IMR-90 (cell line): ENCODE measurements around the gene SYT17. TPM values are rescaled to one million over a fixed set of nuclear protein-coding genes. Genes with fewer than 3 reads are reported as not detected.

Source experiments
- ATAC-seq: fragments of 200-7000 bp; cut with Tn5 transposase; 2 replicates; pipeline ENCODE4 v1.9.1; 2020; ENCODE audit warnings: low read depth, mild to moderate bottlenecking, moderate library complexity
- BruUV-seq: library from RNA; stranded (reverse); fragments of 400-500 nt; replicated peaks from 2 replicates; lab custom pipeline; 2021; lab: Mats Ljungman, UMichigan
- CTCF ChIA-PET: fragments of 300-600 bp; formaldehyde crosslinking; extraction: SDS; loops from one replicate; lab custom pipeline; 2021; ENCODE audit warnings: antibody characterized with exemption; lab: Yijun Ruan, JAX
- POLR2A ChIA-PET: fragments of 300-600 bp; sonication (Branson Sonifier 250); formaldehyde crosslinking; loops from one replicate; lab custom pipeline; 2022; ENCODE audit warnings: antibody characterized with exemption; ENCODE audit not compliant: unreplicated experiment; lab: Charles Lee
- DNase-seq: peaks from one replicate; pipeline ENCODE4 v3.0.0; 2013
- H2AFZ ChIP-seq: replicated peaks from 2 replicates; pipeline ENCODE3; 2013; ENCODE audit warnings: low read length, mild to moderate bottlenecking; ENCODE audit not compliant: poor library complexity
- H2AK5ac ChIP-seq: 2 replicates; pipeline ENCODE4 v1.6.1; 2013; ENCODE audit warnings: low read depth, low read length, inconsistent platforms
- H2AK9ac ChIP-seq: replicated peaks from 2 replicates; pipeline ENCODE3; 2013; ENCODE audit warnings: mild to moderate bottlenecking, low read depth, low read length, moderate library complexity; ENCODE audit not compliant: poor library complexity
- H2BK120ac ChIP-seq: 2 replicates; pipeline ENCODE4 v1.6.1; 2013; ENCODE audit warnings: low read depth, low read length, inconsistent platforms
- H2BK15ac ChIP-seq: 3 replicates; pipeline ENCODE4 v1.6.1; 2013; ENCODE audit warnings: low read depth, low read length, inconsistent platforms
- H2BK20ac ChIP-seq: 2 replicates; pipeline ENCODE4 v1.6.1; 2013; ENCODE audit warnings: low read depth, mild to moderate bottlenecking, inconsistent platforms, low read length, moderate library complexity
- H2BK5ac ChIP-seq: 2 replicates; pipeline ENCODE4 v1.6.1; 2013; ENCODE audit warnings: mild to moderate bottlenecking, low read depth, low read length, inconsistent platforms; ENCODE audit not compliant: poor library complexity, severe bottlenecking
- H3K14ac ChIP-seq: replicated peaks from 2 replicates; pipeline ENCODE4 v1.6.1; 2013; ENCODE audit warnings: low read depth, low read length, inconsistent platforms
- H3K18ac ChIP-seq: 2 replicates; pipeline ENCODE4 v1.6.1; 2013; ENCODE audit warnings: low read depth, low read length, control low read depth
- H3K23ac ChIP-seq: 2 replicates; pipeline ENCODE4 v1.6.1; 2013; ENCODE audit warnings: low read depth, low read length, inconsistent platforms
- H3K27ac ChIP-seq: 2 replicates; pipeline ENCODE4 v1.5.1; 2013; ENCODE audit warnings: mild to moderate bottlenecking, control low read depth, low read length; ENCODE audit not compliant: insufficient read depth
- H3K27me3 ChIP-seq: 2 replicates; pipeline ENCODE4 v1.6.1; 2013; ENCODE audit warnings: low read length; ENCODE audit not compliant: control insufficient read depth, insufficient read depth
- H3K36me3 ChIP-seq: 2 replicates; pipeline ENCODE4 v1.6.1; 2013; ENCODE audit warnings: low read length, mixed read lengths; ENCODE audit not compliant: control insufficient read depth, insufficient read depth
- H3K4ac ChIP-seq: 2 replicates; pipeline ENCODE4 v1.6.1; 2013; ENCODE audit warnings: low read depth, low read length, inconsistent platforms
- H3K4me1 ChIP-seq: 2 replicates; pipeline ENCODE4 v1.6.1; 2013; ENCODE audit warnings: low read length, mixed read lengths; ENCODE audit not compliant: control insufficient read depth, insufficient read depth
- H3K4me2 ChIP-seq: 2 replicates; pipeline ENCODE4 v1.6.1; 2013; ENCODE audit warnings: low read depth, mild to moderate bottlenecking, control low read depth, low read length, moderate library complexity
- H3K4me3 ChIP-seq: 2 replicates; pipeline ENCODE4 v1.5.1; 2013; ENCODE audit warnings: low read depth, mild to moderate bottlenecking, control low read depth, low read length, moderate library complexity; ENCODE audit not compliant: insufficient read depth
- H3K56ac ChIP-seq: 2 replicates; pipeline ENCODE4 v1.6.1; 2013; ENCODE audit warnings: low read length, inconsistent platforms; ENCODE audit not compliant: insufficient read depth; ENCODE audit errors: extremely low read depth
- H3K79me1 ChIP-seq, 2 experiments: 2 replicates each; pipeline ENCODE4 v1.6.1; 2013; ENCODE audit warnings: low read length in 2 of 2, inconsistent platforms in 1 of 2, low read depth in 1 of 2
- H3K9ac ChIP-seq: 2 replicates; pipeline ENCODE4 v1.6.1; 2013; ENCODE audit warnings: low read depth, low read length, control low read depth
- H3K9me1 ChIP-seq: 2 replicates; pipeline ENCODE4 v1.6.1; 2013; ENCODE audit warnings: low read length, inconsistent platforms; ENCODE audit not compliant: insufficient read depth
- H3K9me3 ChIP-seq: 2 replicates; pipeline ENCODE4 v1.6.1; 2013; ENCODE audit warnings: low read length; ENCODE audit not compliant: control insufficient read depth, insufficient read depth
- H4K20me1 ChIP-seq: 2 replicates; pipeline ENCODE4 v1.6.1; 2013; ENCODE audit warnings: low read length, inconsistent platforms; ENCODE audit not compliant: insufficient read depth
- H4K5ac ChIP-seq: 2 replicates; pipeline ENCODE4 v1.6.1; 2013; ENCODE audit warnings: mild to moderate bottlenecking, low read depth, low read length, control low read depth
- H4K8ac ChIP-seq, 2 experiments: 2 replicates each; pipeline ENCODE4 v1.6.1; 2013; ENCODE audit warnings: low read depth in 2 of 2, low read length in 2 of 2, control low read depth in 1 of 2, inconsistent platforms in 1 of 2
- H4K91ac ChIP-seq: 2 replicates; pipeline ENCODE4 v1.6.1; 2013; ENCODE audit warnings: low read depth, low read length, inconsistent platforms; ENCODE audit not compliant: insufficient read depth
- BHLHE40 ChIP-seq: fragments of 150-350 bp; IDR thresholded peaks from 2 replicates; pipeline ENCODE4 v1.6.1; 2016; ENCODE audit warnings: mild to moderate bottlenecking, low read depth, low read length
- CEBPB ChIP-seq: IDR thresholded peaks from 2 replicates; pipeline ENCODE4 v1.6.1; 2012; ENCODE audit warnings: low read depth, low read length, improper control_type of control experiment
- CHD1 ChIP-seq: IDR thresholded peaks from 2 replicates; pipeline ENCODE4 v1.6.1; 2012; ENCODE audit warnings: low read depth, low read length, improper control_type of control experiment
- FOS ChIP-seq: fragments of 150-350 bp; IDR thresholded peaks from 2 replicates; pipeline ENCODE4 v1.6.1; 2016; ENCODE audit warnings: low read depth, low read length
- MAFK ChIP-seq: IDR thresholded peaks from 2 replicates; pipeline ENCODE4 v1.6.1; 2012; ENCODE audit warnings: low read depth, low read length, improper control_type of control experiment
- MAZ ChIP-seq: IDR thresholded peaks from 2 replicates; pipeline ENCODE4 v1.6.1; 2012; ENCODE audit warnings: low read depth, mild to moderate bottlenecking, low read length, improper control_type of control experiment, moderate library complexity, borderline replicate concordance
- MXI1 ChIP-seq: IDR thresholded peaks from 2 replicates; pipeline ENCODE4 v1.6.1; 2012; ENCODE audit warnings: low read depth, mild to moderate bottlenecking, low read length, moderate library complexity, borderline replicate concordance
- NFE2L2 ChIP-seq: fragments of 150-350 bp; IDR thresholded peaks from 2 replicates; pipeline ENCODE4 v1.6.1; 2016; ENCODE audit warnings: low read depth, mild to moderate bottlenecking, low read length
- POLR2A ChIP-seq: IDR thresholded peaks from 2 replicates; pipeline ENCODE4 v1.6.1; 2012; ENCODE audit warnings: mild to moderate bottlenecking, low read depth, low read length
- RAD21 ChIP-seq: IDR thresholded peaks from 2 replicates; pipeline ENCODE4 v1.6.1; 2012; ENCODE audit warnings: low read length, improper control_type of control experiment
- RCOR1 ChIP-seq: IDR thresholded peaks from 2 replicates; pipeline ENCODE4 v1.6.1; 2012; ENCODE audit warnings: mild to moderate bottlenecking, low read length, improper control_type of control experiment; ENCODE audit not compliant: insufficient replicate concordance
- RFX5 ChIP-seq: IDR thresholded peaks from 2 replicates; pipeline ENCODE4 v1.8.0; 2012; ENCODE audit warnings: low read depth, mild to moderate bottlenecking, low read length, moderate library complexity
- SMC3 ChIP-seq: fragments of 150-350 bp; IDR thresholded peaks from 2 replicates; pipeline ENCODE4 v1.6.1; 2016; ENCODE audit warnings: low read depth, mild to moderate bottlenecking, antibody characterized with exemption, low read length, moderate library complexity
- WGBS, 2 experiments: methylation state at CpG; one replicate each; pipeline versions ENCODE4 v1.1.5 to v1.1.7; 2013; ENCODE audit warnings: missing lambda C conversion rate in 2 of 2; ENCODE audit not compliant: insufficient read length in 1 of 2; ENCODE audit errors: extremely low coverage in 2 of 2; 5-methylcytosine and 5-hydroxymethylcytosine counted together
- dilution Hi-C: fragments of 300-500 bp; cut with HindIII; formaldehyde crosslinking; loops from one replicate; pipeline ENCODE4 v1.14.3; 2018; ENCODE audit warnings: low sequenced_read_pairs; ENCODE audit not compliant: unreplicated experiment
- in situ Hi-C: fragments of 300-500 bp; cut with MboI; formaldehyde crosslinking; loops from 3 replicates; pipeline ENCODE4 v1.14.3; 2019; ENCODE audit warnings: low sequenced_read_pairs, inconsistent platforms, mixed read lengths
- intact Hi-C: fragments of 100-400 bp; cut with micrococcal nuclease; formaldehyde crosslinking; loops from 2 replicates; pipeline ENCODE4 v1.10.0; 2022
- polyA plus RNA-seq, 3 experiments: library from polyadenylated mRNA; depleted of rRNA; stranded (reverse); fragments of >200 nt; gene quantifications; 2 replicates each; pipeline ENCODE4 v1.2.3, GENCODE V29; 2012; ENCODE audit warnings: low replicate concordance in 1 of 3
- total RNA-seq: library from RNA; depleted of rRNA; stranded (reverse); fragments of >200 nt; gene quantifications from 2 replicates; pipeline ENCODE4 v1.2.3, GENCODE V29; 2012
- TF ChIP-seq, protein P1 (sequence below): conservative IDR thresholded peaks from 2 replicates; pipeline ENCODE4 v1.5.1; 2012; ENCODE audit warnings: mild to moderate bottlenecking, low read depth, low read length, improper control_type of control experiment
- TF ChIP-seq, protein P2 (sequence below): fragments of 150-350 bp; IDR thresholded peaks from 2 replicates; pipeline ENCODE4 v1.6.1; 2016; ENCODE audit warnings: low read depth, mild to moderate bottlenecking, low read length, moderate library complexity, borderline replicate concordance
- TF ChIP-seq, protein P3 (sequence below): fragments of 150-350 bp; IDR thresholded peaks from 2 replicates; pipeline ENCODE4 v1.6.1; 2017; ENCODE audit warnings: mild to moderate bottlenecking, antibody characterized with exemption, low read length, low read depth

The SYT17 gene
- total and polyA plus RNA-seq, 2 of the 4 experiments (the other 2 are of a cell fraction) = not detected

- H3K27me3 ChIP-seq = no peaks in the 10 kb centered on the region
- no peak overlapping the region for H2AFZ ChIP-seq
- H4K8ac ChIP-seq = no peak overlapping the region
- dilution Hi-C loops = no loop called here
- no peak overlapping the region for H3K23ac ChIP-seq
- no peaks in the 10 kb centered on the region for H3K9me3 ChIP-seq
- ATAC-seq (no peak), DNase-seq (no peak)
- no peak overlapping the region for H3K4me2 ChIP-seq
- H3K18ac ChIP-seq = no peak overlapping the region
- H3K14ac ChIP-seq = no peak overlapping the region
- H4K91ac ChIP-seq = no peak overlapping the region
- intact Hi-C loops = no loop called here
- no peak overlapping the region for H2BK5ac ChIP-seq
- no peak overlapping the region for H3K4ac ChIP-seq
- 43% methylated on average over 1 of the region's 2 CpGs; no CpG with 5 or more reads in 1 of the 2 experiments for WGBS, 2 experiments
- H4K20me1 ChIP-seq = no peaks in the 10 kb centered on the region
- in situ Hi-C loops = no loop called here
- H3K56ac ChIP-seq = no peak overlapping the region
- no peaks in the 10 kb centered on the region for H3K79me1 ChIP-seq
- no peaks in the 10 kb centered on the region for H3K4me1 ChIP-seq
- no peak overlapping the region for H2AK5ac ChIP-seq
- H2AK9ac ChIP-seq = no peak overlapping the region
- H3K27ac ChIP-seq = no peak overlapping the region
- POLR2A ChIA-PET = no interaction called here
- CTCF ChIA-PET = no interaction called here
- H2BK15ac ChIP-seq = no peak overlapping the region
- no peaks in the 10 kb centered on the region for H3K36me3 ChIP-seq
- H3K4me3 ChIP-seq = no peak overlapping the region
- no peak overlapping the region for H2BK120ac ChIP-seq
- no peak overlapping the region for H2BK20ac ChIP-seq
- no TSS peak for BruUV-seq
- TF ChIP-seq NFE2L2 (no peak), RAD21 (no peak), MAFK (no peak), MAZ (no peak), CHD1 (no peak), CEBPB (no peak), RCOR1 (no peak), BHLHE40 (no peak), SMC3 (no peak), RFX5 (no peak), MXI1 (no peak), FOS (no peak), POLR2A (no peak)
- TF ChIP-seq, protein P1, sequence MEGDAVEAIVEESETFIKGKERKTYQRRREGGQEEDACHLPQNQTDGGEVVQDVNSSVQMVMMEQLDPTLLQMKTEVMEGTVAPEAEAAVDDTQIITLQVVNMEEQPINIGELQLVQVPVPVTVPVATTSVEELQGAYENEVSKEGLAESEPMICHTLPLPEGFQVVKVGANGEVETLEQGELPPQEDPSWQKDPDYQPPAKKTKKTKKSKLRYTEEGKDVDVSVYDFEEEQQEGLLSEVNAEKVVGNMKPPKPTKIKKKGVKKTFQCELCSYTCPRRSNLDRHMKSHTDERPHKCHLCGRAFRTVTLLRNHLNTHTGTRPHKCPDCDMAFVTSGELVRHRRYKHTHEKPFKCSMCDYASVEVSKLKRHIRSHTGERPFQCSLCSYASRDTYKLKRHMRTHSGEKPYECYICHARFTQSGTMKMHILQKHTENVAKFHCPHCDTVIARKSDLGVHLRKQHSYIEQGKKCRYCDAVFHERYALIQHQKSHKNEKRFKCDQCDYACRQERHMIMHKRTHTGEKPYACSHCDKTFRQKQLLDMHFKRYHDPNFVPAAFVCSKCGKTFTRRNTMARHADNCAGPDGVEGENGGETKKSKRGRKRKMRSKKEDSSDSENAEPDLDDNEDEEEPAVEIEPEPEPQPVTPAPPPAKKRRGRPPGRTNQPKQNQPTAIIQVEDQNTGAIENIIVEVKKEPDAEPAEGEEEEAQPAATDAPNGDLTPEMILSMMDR = no peak
- TF ChIP-seq, protein P2, sequence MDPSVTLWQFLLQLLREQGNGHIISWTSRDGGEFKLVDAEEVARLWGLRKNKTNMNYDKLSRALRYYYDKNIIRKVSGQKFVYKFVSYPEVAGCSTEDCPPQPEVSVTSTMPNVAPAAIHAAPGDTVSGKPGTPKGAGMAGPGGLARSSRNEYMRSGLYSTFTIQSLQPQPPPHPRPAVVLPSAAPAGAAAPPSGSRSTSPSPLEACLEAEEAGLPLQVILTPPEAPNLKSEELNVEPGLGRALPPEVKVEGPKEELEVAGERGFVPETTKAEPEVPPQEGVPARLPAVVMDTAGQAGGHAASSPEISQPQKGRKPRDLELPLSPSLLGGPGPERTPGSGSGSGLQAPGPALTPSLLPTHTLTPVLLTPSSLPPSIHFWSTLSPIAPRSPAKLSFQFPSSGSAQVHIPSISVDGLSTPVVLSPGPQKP = no peak
- TF ChIP-seq, protein P3, sequence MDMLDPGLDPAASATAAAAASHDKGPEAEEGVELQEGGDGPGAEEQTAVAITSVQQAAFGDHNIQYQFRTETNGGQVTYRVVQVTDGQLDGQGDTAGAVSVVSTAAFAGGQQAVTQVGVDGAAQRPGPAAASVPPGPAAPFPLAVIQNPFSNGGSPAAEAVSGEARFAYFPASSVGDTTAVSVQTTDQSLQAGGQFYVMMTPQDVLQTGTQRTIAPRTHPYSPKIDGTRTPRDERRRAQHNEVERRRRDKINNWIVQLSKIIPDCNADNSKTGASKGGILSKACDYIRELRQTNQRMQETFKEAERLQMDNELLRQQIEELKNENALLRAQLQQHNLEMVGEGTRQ = no peak
- H4K5ac ChIP-seq = no peak overlapping the region
- H3K9ac ChIP-seq = no peak overlapping the region
- H3K9me1 ChIP-seq = no peaks in the 10 kb centered on the region
Measured at GRCh38 chr16:19252904-19253303, 84.9 kb downstream of the SYT17 start.
